SU-DHL-6 (cell line): ENCODE results near the gene ANO6.
"Not testable (repeated sequence)": the region's sequence is repeated elsewhere in the genome, so short reads cannot be mapped to it uniquely, and the experiment has no call there.

Experiments used
- EZH2phosphoT487 ChIP-seq: fragments of 200-600 bp; sonication (generic), shearing (Covaris generic); conservative IDR thresholded peaks from 2 replicates; pipeline ENCODE4 v1.6.1; 2018; ENCODE audit warnings: mild to moderate bottlenecking, antibody characterized with exemption, low read length, moderate library complexity, mixed read lengths
- TF ChIP-seq, protein P1 (sequence below): fragments of 200-600 bp; sonication (generic); IDR thresholded peaks from one replicate; pipeline ENCODE4 v1.5.1; 2017; ENCODE audit warnings: antibody characterized with exemption, mild to moderate bottlenecking, low read length, moderate library complexity; ENCODE audit not compliant: insufficient read depth, poor library complexity, severe bottlenecking

DNA sequence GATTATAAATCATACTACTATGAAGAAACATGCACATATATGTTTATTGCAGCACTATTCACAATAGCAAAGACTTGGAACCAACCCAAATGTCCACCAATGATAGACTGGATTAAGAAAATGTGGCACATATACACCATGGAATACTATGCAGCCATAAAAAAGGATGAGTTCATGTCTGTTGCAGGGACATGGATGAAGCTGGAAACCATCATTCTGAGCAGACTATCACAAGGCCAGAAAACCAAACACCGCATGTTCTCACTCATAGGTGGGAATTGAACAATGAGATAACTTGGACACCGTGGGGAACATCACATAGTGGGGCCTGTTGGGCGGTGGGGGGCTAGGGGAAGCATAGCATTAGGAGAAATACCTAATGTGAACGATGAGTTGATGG is 181.6 kb downstream of the ANO6 start:
- TF ChIP-seq, protein P1, sequence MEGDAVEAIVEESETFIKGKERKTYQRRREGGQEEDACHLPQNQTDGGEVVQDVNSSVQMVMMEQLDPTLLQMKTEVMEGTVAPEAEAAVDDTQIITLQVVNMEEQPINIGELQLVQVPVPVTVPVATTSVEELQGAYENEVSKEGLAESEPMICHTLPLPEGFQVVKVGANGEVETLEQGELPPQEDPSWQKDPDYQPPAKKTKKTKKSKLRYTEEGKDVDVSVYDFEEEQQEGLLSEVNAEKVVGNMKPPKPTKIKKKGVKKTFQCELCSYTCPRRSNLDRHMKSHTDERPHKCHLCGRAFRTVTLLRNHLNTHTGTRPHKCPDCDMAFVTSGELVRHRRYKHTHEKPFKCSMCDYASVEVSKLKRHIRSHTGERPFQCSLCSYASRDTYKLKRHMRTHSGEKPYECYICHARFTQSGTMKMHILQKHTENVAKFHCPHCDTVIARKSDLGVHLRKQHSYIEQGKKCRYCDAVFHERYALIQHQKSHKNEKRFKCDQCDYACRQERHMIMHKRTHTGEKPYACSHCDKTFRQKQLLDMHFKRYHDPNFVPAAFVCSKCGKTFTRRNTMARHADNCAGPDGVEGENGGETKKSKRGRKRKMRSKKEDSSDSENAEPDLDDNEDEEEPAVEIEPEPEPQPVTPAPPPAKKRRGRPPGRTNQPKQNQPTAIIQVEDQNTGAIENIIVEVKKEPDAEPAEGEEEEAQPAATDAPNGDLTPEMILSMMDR: not testable (repeated sequence)
- not testable (repeated sequence) for TF ChIP-seq EZH2phosphoT487
